ENCODE data around the gene CNTNAP2.

The CNTNAP2 gene

GRCh38 chr7:147990079-147990478, 1873.5 kb downstream of the CNTNAP2 start:
- ATAC-seq (no peak), DNase-seq (no peak)
- Mint-ChIP-seq H3K9me3 (peaks cover 4 to 15% of the 10 kb centered on the region in 2 donors), H3K4me3 (no peak overlapping the region), H3K27me3 (no peaks in the 10 kb centered on the region), H3K4me1 (no peaks in the 10 kb centered on the region), H3K27ac (no peak overlapping the region)

DNA sequence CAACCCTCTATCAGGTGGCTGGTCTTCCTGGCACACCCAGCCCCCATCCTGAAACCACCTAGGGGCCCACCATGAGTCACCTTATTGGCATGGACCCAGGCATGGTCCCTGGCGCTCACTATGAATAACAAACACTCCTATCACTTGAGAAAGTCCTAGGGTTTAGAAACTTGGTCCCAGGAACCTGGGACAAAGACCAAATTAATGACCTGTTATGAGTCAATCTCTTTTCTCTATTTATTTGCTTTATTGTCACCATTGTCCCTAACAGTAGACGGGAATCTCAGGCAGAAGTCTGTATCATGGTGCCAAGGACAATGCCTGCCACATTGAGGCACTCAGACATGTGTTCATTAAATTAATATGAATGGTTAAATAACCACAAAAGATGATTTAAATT, 1874.3 kb downstream of the CNTNAP2 start:
- Mint-ChIP-seq H3K4me1 (no peaks in the 10 kb centered on the region), H3K9me3 (peaks cover 4 to 15% of the 10 kb centered on the region in 2 donors), H3K4me3 (no peak overlapping the region), H3K27me3 (no peaks in the 10 kb centered on the region), H3K27ac (no peak overlapping the region)
- ATAC-seq (no peak), DNase-seq (no peak)

DNA sequence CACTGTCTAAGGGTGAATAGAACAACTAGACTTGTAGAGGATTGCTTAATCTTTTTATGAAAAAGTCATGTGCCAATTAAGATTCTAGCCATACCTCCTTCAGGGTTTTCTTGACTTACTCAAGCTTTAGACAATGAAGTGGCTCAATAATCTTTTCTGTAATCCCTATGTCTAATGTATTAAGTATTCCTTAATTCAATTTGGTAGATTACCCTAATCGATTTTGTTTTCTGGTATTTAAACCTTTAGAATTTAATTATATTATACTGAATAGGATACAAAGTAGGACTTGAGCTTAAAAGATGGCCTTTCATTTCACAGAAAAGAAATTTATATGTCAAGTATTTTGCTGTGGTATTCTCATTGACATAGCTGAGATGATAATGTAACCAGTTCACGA, 1876.1 kb downstream of the CNTNAP2 start:
- Mint-ChIP-seq H3K27me3 (no peaks in the 10 kb centered on the region), H3K4me1 (no peaks in the 10 kb centered on the region), H3K27ac (no peak overlapping the region), H3K9me3 (peaks cover 4 to 15% of the 10 kb centered on the region in 2 donors), H3K4me3 (no peak overlapping the region)
- DNase-seq = no peak
- ATAC-seq = no peak

- DNase-seq = no peak
- Mint-ChIP-seq H3K4me1 (no peaks in the 10 kb centered on the region), H3K4me3 (no peak overlapping the region), H3K27ac (no peak overlapping the region), H3K9me3 (no peaks in the 10 kb centered on the region), H3K27me3 (no peaks in the 10 kb centered on the region)
- no peak for ATAC-seq
Measured at GRCh38 chr7:147997636-147998035, 1881.0 kb downstream of the CNTNAP2 start.

GRCh38 chr7:147999962-148000361, 1883.4 kb downstream of the CNTNAP2 start:
- Mint-ChIP-seq H3K4me1 (no peaks in the 10 kb centered on the region), H3K27me3 (no peaks in the 10 kb centered on the region), H3K27ac (no peak overlapping the region), H3K9me3 (no peaks in the 10 kb centered on the region), H3K4me3 (no peak overlapping the region)
- ATAC-seq (no peak), DNase-seq (no peak)

- DNase-seq (no peak), ATAC-seq (no peak)
- peaks cover 8% of the 10 kb centered on the region for H3K27me3 Mint-ChIP-seq
- no peak overlapping the region for H3K4me3 Mint-ChIP-seq
- no peaks in the 10 kb centered on the region for H3K4me1 Mint-ChIP-seq
- no peaks in the 10 kb centered on the region for H3K9me3 Mint-ChIP-seq
- no peak overlapping the region for H3K27ac Mint-ChIP-seq
Measured at GRCh38 chr7:148011753-148012152, 1895.2 kb downstream of the CNTNAP2 start.

DNA sequence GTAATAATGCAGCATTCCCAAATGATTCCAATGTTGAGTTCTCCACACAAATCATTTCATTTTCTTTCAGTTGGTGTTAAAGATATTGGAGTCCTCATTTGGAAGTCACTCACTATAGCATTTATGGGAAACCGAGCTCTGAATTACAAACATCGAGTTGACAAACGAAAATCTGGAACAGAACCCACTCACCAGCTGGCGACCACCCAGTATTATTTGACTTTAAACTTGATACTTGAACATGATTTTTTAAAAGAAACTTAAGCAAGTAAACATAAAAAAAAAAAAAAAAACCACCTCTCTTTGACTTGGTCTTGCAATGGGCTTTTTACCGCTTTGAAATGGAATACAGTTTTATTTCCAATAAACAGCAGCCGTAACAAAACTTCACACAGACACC, 1897.4 kb downstream of the CNTNAP2 start:
- DNase-seq = no peak
- Mint-ChIP-seq H3K27me3 (peaks cover 8% of the 10 kb centered on the region), H3K9me3 (no peaks in the 10 kb centered on the region), H3K4me1 (no peaks in the 10 kb centered on the region), H3K4me3 (no peak overlapping the region), H3K27ac (no peak overlapping the region)
- ATAC-seq = no peak

DNA sequence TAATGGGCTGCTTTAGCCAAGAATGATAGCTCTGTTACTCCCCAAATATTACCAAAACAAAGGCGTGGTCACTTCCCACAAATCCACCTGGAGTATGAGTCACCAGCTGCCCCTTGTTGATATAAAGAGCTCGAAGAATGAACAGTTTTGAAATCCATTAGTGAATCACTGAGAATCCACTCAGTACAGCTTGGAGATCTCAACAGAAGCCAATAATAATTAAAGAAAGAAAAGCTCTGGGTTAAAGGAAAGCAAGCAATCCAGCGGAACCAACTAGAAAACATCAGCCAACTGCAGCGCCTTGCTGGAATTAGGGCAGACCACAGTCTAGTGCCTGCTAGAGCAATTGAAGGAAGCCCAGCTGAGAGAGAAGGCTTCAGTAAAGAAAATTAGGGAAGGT, 1897.9 kb downstream of the CNTNAP2 start:
- DNase-seq (no peak), ATAC-seq (no peak)
- Mint-ChIP-seq H3K4me1 (no peaks in the 10 kb centered on the region), H3K4me3 (no peak overlapping the region), H3K27ac (no peak overlapping the region), H3K9me3 (no peaks in the 10 kb centered on the region), H3K27me3 (peaks cover 8% of the 10 kb centered on the region)

DNA sequence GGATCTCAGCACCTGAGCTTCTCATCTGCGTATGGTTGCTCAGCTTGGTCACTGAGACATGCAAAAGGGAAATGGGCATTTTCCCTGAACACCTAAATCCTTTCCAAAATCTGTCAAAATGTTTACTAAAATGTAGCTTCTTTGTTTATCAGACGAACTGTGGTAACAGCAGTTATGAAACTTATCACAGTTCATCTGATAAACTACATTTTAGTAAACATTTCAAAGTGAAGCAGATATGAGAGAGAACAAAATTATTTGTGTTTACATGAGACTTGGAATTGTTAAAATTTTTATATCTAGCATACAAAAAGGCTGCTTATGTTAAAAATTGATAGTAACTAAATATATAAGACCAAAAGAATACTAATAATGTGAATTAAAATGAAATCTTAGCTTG, 1900.5 kb downstream of the CNTNAP2 start:
- H3K9me3 Mint-ChIP-seq = no peaks in the 10 kb centered on the region
- H3K4me1 Mint-ChIP-seq = no peaks in the 10 kb centered on the region

DNA sequence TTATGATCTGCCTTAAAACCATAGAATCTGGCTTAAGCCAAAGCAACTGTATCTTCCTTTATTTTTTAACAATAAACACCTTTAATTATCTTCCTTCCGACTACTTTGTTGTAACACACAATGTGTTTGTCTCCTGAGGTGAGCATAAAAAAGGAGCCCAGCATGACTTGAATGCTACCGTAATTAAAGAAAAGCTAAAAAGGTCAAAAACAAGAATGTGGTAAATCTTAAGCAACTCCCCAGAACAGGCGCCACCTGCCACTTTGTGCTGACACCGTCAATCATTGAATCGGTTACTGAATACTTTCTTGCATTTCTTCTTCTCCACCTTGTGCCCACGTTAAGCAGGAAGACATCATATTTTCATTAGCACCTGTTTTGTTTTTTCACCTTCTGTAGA, 1904.1 kb downstream of the CNTNAP2 start:
- Mint-ChIP-seq H3K4me1 (no peaks in the 10 kb centered on the region), H3K9me3 (no peaks in the 10 kb centered on the region), H3K27me3 (no peaks in the 10 kb centered on the region), H3K27ac (no peak overlapping the region), H3K4me3 (no peak overlapping the region)
- no peak for DNase-seq
- ATAC-seq = no peak

More for the DNA sequence above, 1900.5 kb downstream of the CNTNAP2 start:
- Mint-ChIP-seq H3K27ac (no peak overlapping the region), H3K4me3 (no peak overlapping the region), H3K27me3 (peaks cover 3% of the 10 kb centered on the region)
- ATAC-seq = no peak
- DNase-seq = no peak

- H3K27ac Mint-ChIP-seq = no peak overlapping the region
- no peak overlapping the region for H3K4me3 Mint-ChIP-seq
- ATAC-seq (no peak), DNase-seq (no peak)
- no peaks in the 10 kb centered on the region for H3K27me3 Mint-ChIP-seq
- H3K9me3 Mint-ChIP-seq = no peaks in the 10 kb centered on the region
- no peaks in the 10 kb centered on the region for H3K4me1 Mint-ChIP-seq
Measured at GRCh38 chr7:148021507-148022045, 1905.0 kb downstream of the CNTNAP2 start.

DNA sequence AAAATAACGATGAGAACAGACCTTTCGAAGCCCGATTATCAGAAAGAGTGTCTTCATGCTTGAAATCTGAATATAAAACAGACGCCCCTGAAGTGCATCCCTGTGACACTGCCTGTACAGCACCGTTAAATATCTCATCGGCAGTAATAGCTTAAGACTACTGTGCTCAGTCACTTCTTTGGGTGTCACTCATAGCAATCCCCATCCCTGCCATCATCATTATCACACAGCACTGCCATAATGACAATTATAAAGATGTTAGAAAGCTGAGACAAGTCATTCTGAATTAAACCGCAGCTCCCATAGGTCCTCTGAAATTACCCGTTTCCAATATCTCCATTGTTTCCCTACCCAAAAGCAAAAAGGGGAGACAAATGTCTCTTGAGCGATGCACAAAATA, 1906.2 kb downstream of the CNTNAP2 start:
- Mint-ChIP-seq H3K4me1 (no peaks in the 10 kb centered on the region), H3K4me3 (no peak overlapping the region), H3K27ac (no peak overlapping the region), H3K27me3 (no peaks in the 10 kb centered on the region), H3K9me3 (no peaks in the 10 kb centered on the region)
- DNase-seq (no peak), ATAC-seq (no peak)

DNA sequence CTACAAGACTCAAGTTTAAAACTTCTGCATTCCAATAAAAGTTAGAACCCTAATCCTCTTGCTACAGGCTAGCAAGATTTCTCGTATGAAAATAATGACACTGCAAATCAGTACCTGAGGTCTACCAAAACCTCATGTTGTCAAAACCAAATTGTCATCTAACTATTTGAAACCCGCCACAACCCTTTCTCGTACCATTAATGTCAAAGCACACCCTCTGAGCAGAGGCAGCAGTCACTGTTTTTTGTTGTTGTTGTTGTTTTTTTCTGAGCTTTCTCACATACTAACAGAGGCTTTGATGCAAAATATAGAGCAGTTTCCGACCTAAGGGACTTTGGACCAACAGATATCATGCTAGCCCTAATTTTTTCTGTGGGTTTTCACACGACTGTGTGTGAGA, 1910.1 kb downstream of the CNTNAP2 start:
- H3K27ac Mint-ChIP-seq = no peak overlapping the region
- H3K27me3 Mint-ChIP-seq = no peaks in the 10 kb centered on the region
- no peaks in the 10 kb centered on the region for H3K9me3 Mint-ChIP-seq
- no peak for ATAC-seq
- H3K4me1 Mint-ChIP-seq = no peaks in the 10 kb centered on the region
- DNase-seq = no peak
- H3K4me3 Mint-ChIP-seq = no peak overlapping the region

GRCh38 chr7:148028165-148028564, 1911.6 kb downstream of the CNTNAP2 start:
- DNase-seq = no peak
- H3K4me1 Mint-ChIP-seq = no peaks in the 10 kb centered on the region
- no peak overlapping the region for H3K27ac Mint-ChIP-seq
- ATAC-seq = no peak
- H3K4me3 Mint-ChIP-seq = no peak overlapping the region
- H3K27me3 Mint-ChIP-seq = no peaks in the 10 kb centered on the region
- no peaks in the 10 kb centered on the region for H3K9me3 Mint-ChIP-seq

- no peak for DNase-seq
- Mint-ChIP-seq H3K27me3 (no peaks in the 10 kb centered on the region), H3K9me3 (no peaks in the 10 kb centered on the region), H3K4me1 (no peaks in the 10 kb centered on the region), H3K27ac (no peak overlapping the region), H3K4me3 (no peak overlapping the region)
- no peak for ATAC-seq
Measured at GRCh38 chr7:148031019-148031418, 1914.4 kb downstream of the CNTNAP2 start.

DNA sequence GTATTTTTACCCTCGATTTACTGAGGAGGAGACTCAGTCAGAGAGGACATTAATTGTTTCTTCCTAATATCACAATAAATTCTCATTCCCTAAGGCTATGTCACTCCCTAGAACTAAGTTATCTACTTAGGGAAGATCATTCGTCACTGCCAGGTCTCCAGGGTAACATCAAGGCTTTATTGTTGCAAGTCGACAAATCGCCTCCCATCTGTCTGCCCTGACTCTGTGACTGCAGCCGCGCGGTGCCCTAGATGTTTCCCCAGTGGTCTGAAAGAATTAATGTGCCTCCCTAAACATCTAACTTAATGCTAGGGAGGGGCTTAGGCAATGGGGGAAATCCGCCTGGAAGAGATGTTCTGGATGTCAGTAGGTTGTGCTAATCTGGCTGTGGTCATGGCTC, 1915.2 kb downstream of the CNTNAP2 start:
- no peak overlapping the region for H3K4me3 Mint-ChIP-seq
- no peaks in the 10 kb centered on the region for H3K9me3 Mint-ChIP-seq
- no peak overlapping the region for H3K27ac Mint-ChIP-seq
- no peak for DNase-seq
- no peaks in the 10 kb centered on the region for H3K4me1 Mint-ChIP-seq
- H3K27me3 Mint-ChIP-seq = no peaks in the 10 kb centered on the region
- no peak for ATAC-seq

- Mint-ChIP-seq H3K27ac (no peak overlapping the region), H3K4me3 (no peak overlapping the region), H3K27me3 (no peaks in the 10 kb centered on the region), H3K4me1 (no peaks in the 10 kb centered on the region), H3K9me3 (no peaks in the 10 kb centered on the region)
- no peak for ATAC-seq
- no peak for DNase-seq
Measured at GRCh38 chr7:148035950-148036349, 1919.3 kb downstream of the CNTNAP2 start.
